Measurements from ENCODE around the gene CLEC2A. TPM values are rescaled to one million over a fixed set of nuclear protein-coding genes. Genes with fewer than 3 reads are reported as not detected.

CLEC2A gene
- total RNA-seq, 1 donor from 2014 or later, result not detected

GRCh38 chr12:9935026-9935425 lies 2.9 kb upstream of the CLEC2A start:
- DNase-seq (ENCODE audit: low read depth, low spot score), result no peak

GRCh38 chr12:9933958-9934357 lies 1.8 kb upstream of the CLEC2A start:
- DNase-seq (ENCODE audit: low read depth, low spot score), result no peak

GRCh38 chr12:9931245-9931644 lies 925 bp downstream of the CLEC2A start:
- DNase-seq (ENCODE audit: low read depth, low spot score), result no peak

GRCh38 chr12:9928607-9929006 lies 3.6 kb downstream of the CLEC2A start:
- no peak for DNase-seq (ENCODE audit: low read depth, low spot score)

- no peak for DNase-seq (ENCODE audit: low read depth, low spot score)
These were observed 5.3 kb downstream of the CLEC2A start for GRCh38 chr12:9926876-9927275.

GRCh38 chr12:9925705-9926393 lies 6.3 kb downstream of the CLEC2A start:
- DNase-seq (ENCODE audit: low read depth, low spot score), result no peak

GRCh38 chr12:9922429-9922828 lies 9.7 kb downstream of the CLEC2A start:
- DNase-seq (ENCODE audit: low read depth, low spot score), result no peak

- DNase-seq (ENCODE audit: low read depth, low spot score), result no peak
These were observed 11.7 kb downstream of the CLEC2A start for GRCh38 chr12:9920451-9920850.

GRCh38 chr12:9919443-9919842 lies 12.7 kb downstream of the CLEC2A start:
- no peak for DNase-seq (ENCODE audit: low read depth, low spot score)

GRCh38 chr12:9911708-9912107 lies 20.5 kb downstream of the CLEC2A start:
- DNase-seq (ENCODE audit: low read depth, low spot score), result no peak

GRCh38 chr12:9910716-9911421 lies 21.3 kb downstream of the CLEC2A start:
- DNase-seq (ENCODE audit: low read depth, low spot score), result no peak

- DNase-seq (ENCODE audit: low read depth, low spot score), result no peak
These were observed 22.4 kb downstream of the CLEC2A start for GRCh38 chr12:9909724-9910123.

- DNase-seq (ENCODE audit: low read depth, low spot score), result no peak
These were observed 23.8 kb downstream of the CLEC2A start for GRCh38 chr12:9908350-9908749.

- no peak for DNase-seq (ENCODE audit: low read depth, low spot score)
These were observed 24.4 kb downstream of the CLEC2A start for GRCh38 chr12:9907769-9908168.

GRCh38 chr12:9906873-9907272 lies 25.3 kb downstream of the CLEC2A start:
- DNase-seq (ENCODE audit: low read depth, low spot score), result no peak

GRCh38 chr12:9902539-9903228 lies 29.5 kb downstream of the CLEC2A start:
- no peak for DNase-seq (ENCODE audit: low read depth, low spot score)

GRCh38 chr12:9900930-9901329 lies 31.2 kb downstream of the CLEC2A start:
- no peak for DNase-seq (ENCODE audit: low read depth, low spot score)

GRCh38 chr12:9899209-9899608 lies 33.0 kb downstream of the CLEC2A start:
- no peak for DNase-seq (ENCODE audit: low read depth, low spot score)

GRCh38 chr12:9897535-9897934 lies 34.6 kb downstream of the CLEC2A start:
- no peak for DNase-seq (ENCODE audit: low read depth, low spot score)

GRCh38 chr12:9895215-9895971 lies 36.8 kb downstream of the CLEC2A start:
- DNase-seq (ENCODE audit: low read depth, low spot score), result no peak

- no peak for DNase-seq (ENCODE audit: low read depth, low spot score)
These were observed 43.4 kb downstream of the CLEC2A start for GRCh38 chr12:9888665-9889273.

Measured in pulmonary artery endothelial cell (primary cell).